NCI-H1417 (cell line): Measurements from ENCODE around the gene ANKRD52.
"Not testable (repeated sequence)": the region's sequence is repeated elsewhere in the genome, so short reads cannot be mapped to it uniquely, and the experiment has no call there.

Experiments
- DNase-seq, 3 experiments: peaks; one replicate each; lab custom pipeline; 2025; lab: John Stamatoyannopoulos, UW

The ANKRD52 gene

GRCh38 chr12:56258068-56258819 lies at the start of gene ANKRD52:
Gene ANKRD52, minus strand, starts transcription at chr12:56258384. Its CDS starts 115 bp downstream, at chr12:56258269.
- DNase-seq, result peak; percentile 85 to 90 (median 86)

DNA sequence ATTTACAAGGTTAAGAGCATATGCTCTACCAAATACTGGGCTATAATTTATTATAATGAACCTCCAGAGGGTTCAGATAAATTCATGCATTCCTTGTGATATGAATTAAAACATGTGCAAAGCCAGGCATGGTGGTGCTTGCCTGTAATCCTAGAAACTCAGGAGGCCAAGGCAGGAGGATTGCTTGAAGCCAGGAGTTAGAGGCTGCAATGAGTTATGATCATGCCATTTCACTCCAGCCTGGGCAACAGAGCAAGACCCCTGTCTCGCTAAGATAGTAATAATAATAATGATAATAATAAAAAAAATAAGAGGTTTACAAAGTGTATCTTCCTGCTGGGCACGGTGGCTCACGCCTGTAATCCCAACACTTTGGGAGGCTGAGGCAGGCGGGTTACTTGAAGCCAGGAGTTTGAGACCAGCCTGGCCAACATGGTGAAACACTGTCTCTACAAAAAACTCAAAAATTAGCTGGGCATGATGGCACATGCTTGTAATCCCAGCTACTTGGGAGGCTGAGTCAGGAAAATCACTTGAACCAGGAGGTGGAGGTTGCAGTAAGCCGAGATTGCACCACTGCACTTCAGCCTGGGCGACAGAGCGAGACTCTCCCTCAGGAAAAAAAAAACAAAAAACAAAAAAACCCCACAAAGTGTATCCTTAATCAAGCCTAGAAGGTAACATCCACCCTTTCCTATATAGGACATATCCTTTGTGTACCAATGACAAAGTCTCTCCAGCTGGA lies 49.2 kb upstream of the ANKRD52 start:
- no peak for DNase-seq

DNA sequence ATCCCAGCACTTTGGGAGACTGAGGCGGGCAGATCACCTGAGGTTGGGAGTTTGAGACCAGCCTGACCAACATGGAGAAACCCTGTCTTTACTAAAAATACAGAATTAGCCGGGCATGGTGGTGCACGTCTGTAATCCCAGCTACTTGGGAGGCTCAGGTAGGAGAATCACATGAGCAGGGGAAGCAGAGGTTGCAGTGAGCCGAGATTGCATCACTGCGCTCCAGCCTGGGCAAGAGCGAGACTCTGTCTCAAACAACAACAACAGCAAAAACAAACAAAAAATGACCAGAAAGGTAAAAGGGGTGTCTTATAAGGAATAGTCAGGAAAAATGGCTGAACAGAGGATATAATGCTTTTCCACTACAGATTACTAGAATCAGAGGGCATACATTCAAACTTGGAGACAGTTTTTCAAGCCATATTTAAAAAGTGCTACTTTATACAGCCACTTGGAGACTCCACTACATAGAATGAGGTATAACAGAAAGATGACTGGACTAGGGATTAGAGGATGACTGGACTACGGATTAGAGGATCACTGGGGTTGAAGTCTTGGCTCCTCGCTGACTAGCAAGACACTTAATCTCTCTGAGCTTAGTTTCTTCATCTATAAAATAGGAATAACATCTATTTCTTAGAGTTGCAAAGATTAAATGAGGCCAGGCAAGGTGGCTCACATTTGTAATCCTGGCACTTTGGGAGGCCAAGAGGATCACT lies 46.8 kb upstream of the ANKRD52 start:
- DNase-seq, result no peak

DNA sequence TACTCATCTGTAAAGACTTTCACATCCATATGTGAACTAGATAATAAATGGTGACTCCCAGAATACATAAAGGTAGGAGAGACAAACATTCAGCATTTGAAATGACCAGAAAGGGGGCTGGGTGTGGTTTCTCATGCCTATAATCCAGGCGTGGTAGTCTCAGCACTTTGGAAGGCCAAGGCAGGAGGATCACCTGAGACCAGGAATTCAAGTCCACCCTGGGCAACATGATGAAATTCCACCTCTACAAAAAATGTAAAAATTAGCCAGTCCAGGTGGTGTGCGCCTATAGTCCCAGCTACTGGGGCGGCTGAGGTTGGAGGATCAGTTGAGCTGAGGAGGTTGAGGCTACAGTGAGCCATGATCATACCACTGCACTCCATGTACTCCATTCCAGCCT lies 46.1 kb upstream of the ANKRD52 start:
- no peak for DNase-seq

DNA sequence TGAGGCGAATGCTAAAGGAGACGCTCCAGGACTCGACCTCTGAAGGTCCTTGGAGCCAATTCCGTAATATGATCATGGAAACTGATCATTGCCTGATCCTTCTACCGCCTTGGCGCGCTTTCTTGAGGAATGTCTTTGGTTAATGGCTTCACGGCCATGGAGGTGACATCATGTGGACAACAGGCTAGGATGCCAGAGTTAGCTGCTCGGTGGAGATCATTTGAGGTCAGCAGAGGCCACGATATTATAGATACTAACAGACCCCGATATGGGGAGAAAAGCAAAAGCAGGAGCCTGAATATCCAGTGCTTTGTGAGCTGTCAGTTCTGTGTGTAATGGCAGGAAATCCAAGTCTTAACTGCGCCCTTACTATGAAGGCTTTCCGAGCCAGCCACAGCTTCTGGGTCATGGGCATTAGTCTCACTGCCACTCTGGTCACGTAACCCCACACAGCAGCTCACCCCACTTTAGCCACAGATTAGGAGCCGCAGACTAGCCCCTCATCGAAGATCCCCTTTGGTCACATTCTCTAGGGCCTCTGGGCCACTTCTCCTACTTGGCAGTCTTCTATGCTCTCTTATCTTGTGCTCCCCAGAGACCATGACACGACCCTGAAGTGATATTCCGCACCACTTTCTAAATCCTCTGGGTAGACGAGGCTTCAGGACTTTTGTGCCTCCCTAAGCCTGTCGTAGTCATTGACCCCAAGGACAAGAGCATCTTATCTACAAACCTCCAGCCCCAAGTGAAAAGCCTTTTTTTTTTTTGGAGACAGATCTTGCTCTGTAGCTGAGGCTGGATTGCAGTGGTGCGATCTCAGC lies 42.7 kb upstream of the ANKRD52 start:
- no peak for DNase-seq

- DNase-seq, result peak; percentile 99 to 100 (median 99)
Observed at GRCh38 chr12:56299853-56300643, 41.9 kb upstream of the ANKRD52 start, which contains the start of gene CS. Gene CS, minus strand, starts transcription at chr12:56300330. Its CDS starts 129 bp downstream, at chr12:56300201.

DNA sequence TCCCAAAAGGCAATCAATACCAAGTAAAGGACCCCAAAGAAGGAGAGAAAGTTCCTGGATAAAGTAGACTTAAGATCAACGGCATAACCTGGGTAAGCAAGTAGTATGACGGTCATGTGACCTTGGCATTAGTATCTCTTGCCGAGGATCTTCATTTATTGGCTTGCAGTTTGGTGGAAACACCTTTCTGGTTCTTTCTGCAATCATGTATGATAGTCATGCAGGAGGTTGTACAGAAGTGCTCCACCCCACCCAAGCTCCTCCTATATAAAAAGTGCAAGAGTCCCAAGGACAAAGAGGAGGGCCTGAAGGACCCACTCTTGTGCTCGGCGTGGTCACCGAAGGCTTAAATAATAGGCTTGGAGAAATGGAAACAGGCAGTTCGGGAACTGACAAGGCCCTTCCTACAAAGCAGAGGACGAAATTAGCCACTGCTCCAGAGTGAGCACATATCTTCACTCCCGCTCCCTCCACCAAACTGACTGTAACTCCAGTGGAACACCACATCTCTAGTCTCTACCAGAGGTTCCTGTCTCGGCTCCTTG lies 41.2 kb upstream of the ANKRD52 start:
- peak in 1 of 3 experiments; percentile 42 for DNase-seq

GRCh38 chr12:56298828-56299227 lies 40.6 kb upstream of the ANKRD52 start:
- no peak for DNase-seq

DNA sequence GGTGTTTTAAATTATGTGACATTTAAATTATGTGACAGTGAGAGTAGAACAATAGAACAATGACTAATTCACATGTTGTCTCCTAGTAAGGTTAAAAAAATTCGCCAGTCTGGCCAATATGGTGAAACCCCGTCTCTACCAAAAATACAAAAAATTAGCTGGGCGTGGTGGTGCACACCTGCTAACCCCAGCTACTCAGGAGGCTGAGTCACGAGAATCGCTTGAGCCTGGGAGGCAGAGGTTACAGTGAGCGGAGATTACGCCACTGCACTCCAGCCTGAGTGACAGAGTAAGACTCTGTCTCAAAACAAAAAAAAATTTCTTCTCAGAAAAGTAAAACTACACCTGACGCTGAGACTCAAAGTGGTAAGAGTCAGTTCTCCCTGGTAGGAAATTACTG lies 39.2 kb upstream of the ANKRD52 start:
- no peak for DNase-seq

- no peak for DNase-seq
Observed at GRCh38 chr12:56296295-56296694, 38.1 kb upstream of the ANKRD52 start.

GRCh38 chr12:56293795-56294194 lies 35.6 kb upstream of the ANKRD52 start:
- no peak for DNase-seq

DNA sequence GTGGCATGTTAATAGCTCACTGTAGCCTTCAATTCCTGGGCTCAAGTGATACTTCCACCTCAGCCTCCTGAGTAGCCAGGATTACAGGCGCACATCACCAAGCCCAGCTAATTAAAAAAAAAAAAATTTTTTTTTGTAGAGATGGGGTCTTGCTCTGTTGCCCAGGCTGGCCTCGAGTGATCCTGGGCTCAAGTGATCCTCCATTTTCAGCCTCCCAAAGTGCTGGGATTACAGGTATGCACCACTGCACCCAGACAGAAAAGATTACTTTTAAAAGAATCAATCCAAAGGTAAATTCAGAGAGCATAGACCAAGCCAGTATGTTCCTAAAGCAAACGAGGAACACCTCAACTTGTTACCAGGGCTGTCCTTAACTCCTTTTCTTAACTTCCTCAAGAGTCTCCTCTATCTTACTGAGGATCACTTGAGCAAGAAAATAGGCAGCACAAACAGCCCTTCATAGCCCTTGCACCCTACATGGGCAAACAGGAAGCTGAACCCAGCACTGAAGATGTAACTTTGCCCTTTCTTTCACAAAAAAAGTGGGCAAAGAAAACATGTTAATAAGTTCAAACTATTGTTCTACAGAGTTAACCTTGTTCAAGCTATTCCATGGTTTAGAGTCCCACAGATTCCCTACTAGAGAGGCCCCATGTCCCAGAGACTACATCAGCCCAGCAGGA lies 30.7 kb upstream of the ANKRD52 start:
- no peak for DNase-seq

DNA sequence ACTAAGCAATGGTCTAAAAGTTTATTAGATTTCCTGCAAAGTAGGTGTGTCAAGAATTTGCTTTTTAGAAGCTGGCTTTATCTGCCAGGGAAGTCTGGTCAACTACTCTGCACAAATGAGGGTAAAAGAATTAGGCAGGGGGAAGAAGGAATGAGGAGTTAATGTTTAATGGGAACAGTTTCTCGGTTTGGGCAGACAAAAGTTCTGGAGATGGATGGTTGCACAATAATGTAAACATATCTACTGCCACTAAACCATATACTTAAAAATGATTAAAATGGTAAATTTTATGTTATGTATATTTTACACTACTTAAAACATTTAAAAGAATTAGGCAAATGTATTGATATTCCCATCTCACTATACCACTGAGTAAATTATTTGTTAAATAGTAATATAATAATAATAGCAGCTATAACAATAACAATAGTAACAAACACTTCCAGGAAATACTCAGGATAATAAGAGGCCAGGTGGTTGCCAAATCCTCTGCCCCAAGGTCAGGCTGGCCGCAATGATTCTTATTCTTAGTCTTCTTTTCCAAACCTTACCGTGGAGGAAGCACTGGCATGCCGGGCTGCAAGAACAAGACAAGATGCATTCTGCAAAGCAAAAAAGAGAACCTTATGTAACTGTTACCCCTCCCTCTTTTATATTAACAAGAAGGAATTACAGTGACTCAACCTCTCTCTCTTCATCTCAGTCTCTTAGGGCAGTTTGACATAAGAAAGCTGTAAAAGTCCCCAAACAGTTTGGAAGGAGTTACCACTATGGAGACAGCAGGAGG lies 28.1 kb upstream of the ANKRD52 start:
- no peak for DNase-seq

DNA sequence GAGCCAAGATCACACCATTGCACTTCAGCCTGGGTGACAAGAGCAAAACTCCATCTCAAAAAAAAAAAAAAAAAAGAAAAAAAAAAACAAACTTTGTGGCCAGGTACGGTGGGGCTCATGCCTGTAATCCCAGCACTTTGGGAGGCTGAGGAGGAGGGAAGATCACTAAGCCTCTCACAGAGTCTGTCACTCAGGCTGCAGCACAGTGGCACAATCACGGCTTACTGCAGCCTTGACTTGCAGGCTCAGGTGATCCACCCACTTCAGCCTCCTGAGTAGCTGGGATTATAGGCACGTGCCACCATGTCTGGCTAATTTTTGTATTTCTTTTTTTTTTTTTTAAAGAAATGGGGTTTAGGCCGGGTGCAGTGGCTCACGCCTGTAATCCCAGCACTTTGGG lies 26.1 kb upstream of the ANKRD52 start:
- not testable (repeated sequence) for DNase-seq

GRCh38 chr12:56282579-56282978 lies 24.4 kb upstream of the ANKRD52 start:
- DNase-seq, result no peak

GRCh38 chr12:56282030-56282429 lies 23.8 kb upstream of the ANKRD52 start:
- no peak for DNase-seq

DNA sequence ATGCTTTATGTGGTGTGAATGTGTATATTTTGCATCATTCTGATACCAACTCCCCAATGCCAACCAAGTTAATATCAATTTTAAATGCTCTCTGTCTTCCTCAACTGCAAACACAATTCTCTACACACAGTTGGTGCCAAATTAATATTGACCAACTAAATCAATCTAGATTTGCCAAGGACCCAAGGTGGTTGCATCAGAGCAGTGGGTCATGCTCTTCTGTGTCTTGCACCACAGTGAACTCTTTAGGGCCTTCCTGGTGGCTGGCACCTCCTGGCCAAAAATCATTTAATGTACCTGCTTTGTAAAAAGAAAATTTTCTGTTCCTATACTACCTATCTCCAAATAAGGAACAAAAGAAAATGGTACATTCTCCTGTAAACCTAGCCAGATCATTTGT lies 22.7 kb upstream of the ANKRD52 start:
- no peak for DNase-seq

DNA sequence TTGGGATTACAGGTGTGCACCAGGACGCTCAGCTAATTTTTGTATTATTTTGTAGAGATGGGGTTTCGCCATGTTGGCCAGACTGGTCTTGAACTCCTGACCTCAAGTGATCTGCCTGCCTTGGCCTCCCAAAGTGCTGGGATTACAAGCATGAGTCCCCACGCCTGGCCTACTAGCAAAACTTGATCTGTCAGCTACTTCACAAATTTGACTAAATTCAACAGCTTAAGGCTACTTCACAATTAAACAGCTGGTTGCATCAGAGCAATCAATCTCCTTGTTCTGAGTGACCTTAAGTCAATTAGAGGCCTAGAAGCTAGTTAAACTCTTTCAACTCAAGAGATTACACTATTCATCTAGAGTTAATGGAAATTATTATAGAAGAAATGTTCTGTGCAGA lies 20.7 kb upstream of the ANKRD52 start:
- no peak for DNase-seq

DNA sequence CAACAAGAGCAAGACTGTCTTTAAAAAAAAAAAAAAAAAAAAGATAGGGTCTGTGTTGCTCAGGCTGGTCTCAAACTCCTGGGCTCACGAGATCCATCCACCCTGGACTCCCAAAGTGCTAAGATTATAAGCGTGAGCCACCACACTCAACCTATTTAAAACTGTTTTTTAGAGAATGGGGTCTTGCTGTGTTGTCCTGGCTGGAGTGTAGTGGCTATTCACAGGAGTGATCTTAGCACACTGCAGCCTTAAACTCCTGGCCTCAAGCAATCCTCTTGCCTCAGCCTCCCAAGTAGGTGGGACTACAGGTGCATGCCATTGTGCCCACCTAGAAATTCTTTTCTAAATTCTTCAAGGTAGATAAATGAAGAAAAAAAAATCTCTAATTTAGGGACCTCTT lies 16.1 kb upstream of the ANKRD52 start:
- no peak for DNase-seq
